RWPE1 (cell line): ENCODE results near the gene HOXB3.

ENCODE experiments used
- CTCF ChIA-PET: fragments of 350-600 bp; sonication (Branson Sonifier 250); formaldehyde crosslinking; extraction: SDS; loops from one replicate; lab custom pipeline; 2021; lab: Yijun Ruan, JAX
- POLR2A ChIA-PET: fragments of 400-600 bp; formaldehyde crosslinking; extraction: SDS; loops from one replicate; lab custom pipeline; 2020; ENCODE audit warnings: antibody characterized with exemption; ENCODE audit not compliant: low non-redundant PET; lab: Yijun Ruan, JAX
- DNase-seq: peaks from one replicate; pipeline ENCODE4 v3.0.0; 2012; ENCODE audit warnings: low spot score
- H3K27ac ChIP-seq: fragments of 450-650 bp; 2 replicates; pipeline ENCODE4 v1.5.1; 2017
- TF ChIP-seq, protein P1 (sequence below): fragments of 450-650 bp; conservative IDR thresholded peaks from 2 replicates; pipeline ENCODE4 v1.5.1; 2017; ENCODE audit warnings: low read depth, mild to moderate bottlenecking

Gene HOXB3

DNA sequence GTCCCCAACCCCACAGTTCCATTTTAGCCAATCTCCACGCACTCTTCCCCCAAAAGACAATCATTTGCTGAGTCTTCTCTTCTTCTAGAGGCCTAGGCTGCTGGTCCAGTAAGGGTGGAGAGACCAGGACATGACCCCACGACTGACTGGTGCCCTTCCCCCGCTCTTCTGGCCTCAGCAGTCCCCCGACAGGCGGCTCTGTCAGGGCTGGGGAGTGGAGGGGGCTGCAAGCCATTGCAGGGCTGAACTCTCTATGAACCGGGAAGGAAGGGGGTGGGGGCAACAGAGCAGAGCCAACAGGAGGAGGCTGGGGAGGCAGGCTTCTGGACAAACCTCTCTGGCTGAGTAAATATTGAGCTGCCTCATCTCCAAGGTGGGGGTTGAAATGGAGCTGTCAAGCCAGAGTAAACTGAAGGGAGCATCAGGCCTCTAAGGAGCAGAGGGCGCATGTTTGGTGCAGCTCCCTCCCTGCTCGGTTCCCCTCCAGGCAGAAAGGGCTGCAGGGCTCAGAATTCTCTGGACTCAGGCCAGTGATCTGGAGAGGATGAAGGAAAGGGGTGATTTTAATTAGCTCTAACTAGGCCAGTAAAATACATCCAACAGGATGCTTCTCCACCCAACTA is 67.9 kb downstream of the HOXB3 start:
- no peak overlapping the region for H3K27ac ChIP-seq
- TF ChIP-seq, protein P1, sequence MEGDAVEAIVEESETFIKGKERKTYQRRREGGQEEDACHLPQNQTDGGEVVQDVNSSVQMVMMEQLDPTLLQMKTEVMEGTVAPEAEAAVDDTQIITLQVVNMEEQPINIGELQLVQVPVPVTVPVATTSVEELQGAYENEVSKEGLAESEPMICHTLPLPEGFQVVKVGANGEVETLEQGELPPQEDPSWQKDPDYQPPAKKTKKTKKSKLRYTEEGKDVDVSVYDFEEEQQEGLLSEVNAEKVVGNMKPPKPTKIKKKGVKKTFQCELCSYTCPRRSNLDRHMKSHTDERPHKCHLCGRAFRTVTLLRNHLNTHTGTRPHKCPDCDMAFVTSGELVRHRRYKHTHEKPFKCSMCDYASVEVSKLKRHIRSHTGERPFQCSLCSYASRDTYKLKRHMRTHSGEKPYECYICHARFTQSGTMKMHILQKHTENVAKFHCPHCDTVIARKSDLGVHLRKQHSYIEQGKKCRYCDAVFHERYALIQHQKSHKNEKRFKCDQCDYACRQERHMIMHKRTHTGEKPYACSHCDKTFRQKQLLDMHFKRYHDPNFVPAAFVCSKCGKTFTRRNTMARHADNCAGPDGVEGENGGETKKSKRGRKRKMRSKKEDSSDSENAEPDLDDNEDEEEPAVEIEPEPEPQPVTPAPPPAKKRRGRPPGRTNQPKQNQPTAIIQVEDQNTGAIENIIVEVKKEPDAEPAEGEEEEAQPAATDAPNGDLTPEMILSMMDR = no peak
- no peak for DNase-seq
- POLR2A ChIA-PET = no interaction called here
- CTCF ChIA-PET = interaction anchor here (0.8 kb wide), 1 partner anchor 8 kb away, joined by 3 read pairs; no protein-coding TSS in a partner anchor

DNA sequence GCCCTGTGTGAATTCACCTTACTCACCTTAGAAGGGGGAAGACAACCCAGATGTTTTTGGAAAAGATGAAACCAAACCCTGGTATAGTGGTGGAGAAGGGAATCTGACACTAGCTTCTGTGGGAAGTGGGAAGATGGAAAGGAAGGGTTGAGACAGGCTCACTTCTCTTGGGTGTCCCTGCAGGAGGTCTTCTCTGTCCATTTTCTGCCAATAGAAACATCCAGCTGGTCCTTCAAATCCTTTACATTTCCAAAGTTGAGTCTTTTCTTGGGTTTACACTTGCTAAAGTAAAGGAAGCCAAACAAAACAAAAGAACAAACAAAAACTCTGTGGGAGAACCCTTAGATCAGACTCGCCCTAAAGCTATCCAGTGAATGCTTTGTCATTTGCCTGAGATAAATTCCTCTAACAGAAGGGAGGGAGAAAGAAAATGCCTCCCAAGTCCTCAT is 69.4 kb downstream of the HOXB3 start:
- TF ChIP-seq, protein P1 = no peak
- H3K27ac ChIP-seq = no peak overlapping the region
- CTCF ChIA-PET = no interaction called here
- no peak for DNase-seq
- POLR2A ChIA-PET = no interaction called here

DNA sequence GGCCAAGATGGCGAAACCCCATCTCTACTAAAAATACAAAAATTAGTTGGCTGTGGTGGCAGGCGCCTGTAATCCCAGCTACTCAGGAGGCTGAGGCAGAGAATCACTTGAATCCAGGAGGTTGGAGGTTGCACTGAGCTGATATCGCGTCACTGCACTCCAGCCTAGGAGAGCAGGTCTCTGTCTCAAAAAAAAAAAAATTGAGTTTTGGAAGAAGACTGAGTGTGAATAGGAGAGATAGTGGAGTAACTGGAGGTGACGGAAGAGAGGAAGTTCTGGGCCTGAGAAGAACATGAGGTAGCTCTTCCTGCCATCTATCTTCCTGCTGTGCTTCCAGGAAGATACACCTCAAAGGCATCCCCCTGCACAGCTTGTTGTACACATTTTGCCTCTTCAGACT is 70.6 kb downstream of the HOXB3 start:
- ChIA-PET POLR2A (no interaction called here), CTCF (interaction anchor here (0.7 kb wide), 1 partner anchor 21 kb away, joined by 5 read pairs; no protein-coding TSS in a partner anchor)
- TF ChIP-seq, protein P1 = no peak

DNA sequence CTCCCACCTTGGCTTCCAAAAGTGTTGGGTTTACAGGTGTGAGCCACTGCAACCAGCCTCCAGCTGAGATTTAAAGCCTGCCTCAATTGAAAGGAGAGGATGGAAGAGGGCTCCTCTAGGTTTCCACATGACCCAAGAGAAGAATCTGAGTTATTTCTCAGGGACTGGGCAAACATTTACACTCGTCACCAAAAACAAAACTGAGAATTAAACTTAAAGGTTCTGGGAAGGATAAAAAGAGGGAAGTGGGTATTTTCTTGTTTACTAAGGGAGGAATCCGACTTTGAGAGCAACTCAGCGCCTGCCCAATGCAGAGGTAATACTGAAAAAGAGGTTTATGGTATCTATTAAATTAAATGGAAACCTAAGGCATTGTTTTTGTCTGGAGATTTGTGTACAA is 72.6 kb downstream of the HOXB3 start:
- H3K27ac ChIP-seq = no peak overlapping the region
- ChIA-PET POLR2A (interaction anchor here (0.6 kb wide), 1 partner anchor 21 kb away, joined by 3 read pairs; no protein-coding TSS in a partner anchor), CTCF (no interaction called here)
- TF ChIP-seq, protein P1 = no peak
- no peak for DNase-seq

More for the DNA sequence above, 70.6 kb downstream of the HOXB3 start:
- H3K27ac ChIP-seq = no peak overlapping the region
- no peak for DNase-seq

DNA sequence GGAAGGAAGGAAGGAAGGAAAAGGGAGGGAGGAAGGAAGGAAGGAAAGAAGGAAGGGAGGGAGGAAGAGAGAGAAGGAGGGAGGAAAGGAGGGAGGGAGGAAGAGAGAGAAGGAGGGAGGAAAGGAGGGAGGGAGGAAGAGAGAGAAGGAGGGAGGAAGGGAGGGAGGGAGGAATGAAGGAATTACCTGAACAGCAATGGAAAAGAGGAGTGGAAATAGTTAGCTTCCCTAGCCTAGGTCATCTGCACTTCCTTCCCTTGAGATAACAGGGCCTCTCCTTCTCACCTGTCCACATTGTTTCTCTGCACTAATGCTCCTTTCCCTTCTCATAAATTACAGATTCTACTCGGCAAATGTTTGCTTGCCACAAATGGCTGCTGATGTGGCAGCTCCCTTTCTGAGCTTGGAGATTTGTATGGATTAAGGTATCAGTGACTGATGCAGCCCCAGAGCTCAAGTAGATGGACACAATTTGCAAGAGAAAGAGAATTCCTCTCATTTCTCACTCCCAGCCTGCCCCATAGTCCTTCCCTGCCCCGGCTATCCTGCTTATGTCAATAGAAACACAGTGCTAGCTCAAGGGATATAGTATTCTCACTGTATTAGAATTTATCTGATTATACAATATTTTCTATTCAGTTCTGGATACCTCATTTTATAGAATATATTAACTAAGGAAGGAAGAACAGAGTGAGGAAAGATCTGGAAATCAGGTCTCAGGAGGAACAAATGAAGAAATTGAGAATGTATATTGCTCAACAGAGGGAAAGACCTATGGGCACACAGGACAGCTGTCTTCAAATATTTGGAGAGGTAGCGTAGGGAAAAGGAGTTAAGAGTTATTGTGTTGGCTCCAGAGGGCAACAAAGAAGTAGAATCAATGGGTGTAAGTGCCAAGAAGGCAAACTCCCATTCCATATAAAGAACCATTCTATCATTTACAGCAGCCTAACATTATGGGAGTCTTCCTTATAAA is 73.8 kb downstream of the HOXB3 start:
- ChIA-PET CTCF (interaction anchor here (0.8 kb wide), 1 partner anchor 10 kb away, joined by 4 read pairs; no protein-coding TSS in a partner anchor), POLR2A (no interaction called here)
- H3K27ac ChIP-seq = no peak overlapping the region
- no peak for DNase-seq
- TF ChIP-seq, protein P1 = no peak

DNA sequence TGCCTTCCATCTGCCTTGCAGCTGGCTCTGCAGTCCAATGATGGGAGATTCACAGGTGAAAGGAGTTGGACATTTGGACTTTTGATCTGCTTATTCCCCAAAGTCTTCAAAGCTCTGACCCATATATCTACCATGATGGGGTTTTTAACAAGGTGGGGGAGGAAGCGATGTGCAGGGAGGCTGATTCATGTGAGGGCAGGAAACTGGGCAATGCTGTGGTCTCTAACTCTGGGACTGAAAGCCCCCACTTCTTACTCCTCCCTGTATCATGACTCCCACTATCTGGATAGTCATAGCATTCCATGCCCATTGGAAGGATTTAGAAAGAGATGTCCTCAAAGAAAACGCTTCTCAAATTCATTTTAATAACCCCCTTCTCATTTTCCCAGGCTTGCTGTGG is 75.6 kb downstream of the HOXB3 start:
- ChIA-PET POLR2A (no interaction called here), CTCF (interaction anchor here (0.8 kb wide), 1 partner anchor 8 kb away, joined by 3 read pairs; no protein-coding TSS in a partner anchor)
- TF ChIP-seq, protein P1 = no peak

More for the DNA sequence above, 75.6 kb downstream of the HOXB3 start:
- DNase-seq = no peak
- no peak overlapping the region for H3K27ac ChIP-seq
